H1 (cell line): ENCODE measurements around the gene FEZF1. TPM values are rescaled to one million over a fixed set of nuclear protein-coding genes. Genes with fewer than 3 reads are reported as not detected.
A peak's percentile ranks its signal among the peaks of the same experiment; 100 is the strongest.

ENCODE experiments used
- CTCF ChIA-PET: fragments of 300-600 bp; sonication (Branson Sonifier 250); formaldehyde crosslinking; loops from one replicate; lab custom pipeline; 2021; ENCODE audit not compliant: partially characterized antibody; lab: Charles Lee
- POLR2A ChIA-PET: fragments of 300-600 bp; sonication (Branson Sonifier 250); formaldehyde crosslinking; loops from one replicate; lab custom pipeline; 2021; ENCODE audit warnings: inconsistent platforms; ENCODE audit not compliant: partially characterized antibody; lab: Charles Lee
- DNase-seq, 2 experiments: peaks; one replicate each; pipeline versions ENCODE4 v3.0.0 to v3.0.0-alpha.2; 2010 to 2022; ENCODE audit warnings: low spot score in 2 of 2, low read depth in 1 of 2, mixed read lengths in 1 of 2
- FAIRE-seq: peaks from 2 replicates; lab custom pipeline; 2011; peaks lifted over from hg19 to GRCh38; lab: Jason Lieb, UNC
- H2AFZ ChIP-seq: 2 replicates; pipeline ENCODE4 v1.8.1; 2012; ENCODE audit warnings: low read length, inconsistent platforms
- H2AK5ac ChIP-seq: 2 replicates; pipeline ENCODE4 v1.6.1; 2013; ENCODE audit warnings: low read depth, low read length
- H2BK120ac ChIP-seq: replicated peaks from 2 replicates; pipeline ENCODE3; 2013; ENCODE audit warnings: low read depth, low read length, inconsistent platforms
- H2BK12ac ChIP-seq: 2 replicates; pipeline ENCODE4 v1.6.1; 2013; ENCODE audit warnings: low read depth, low read length
- H2BK15ac ChIP-seq: 2 replicates; pipeline ENCODE4 v1.6.1; 2013; ENCODE audit warnings: low read length
- H2BK20ac ChIP-seq: 2 replicates; pipeline ENCODE4 v1.6.1; 2013; ENCODE audit warnings: low read length
- H2BK5ac ChIP-seq: 2 replicates; pipeline ENCODE4 v1.6.1; 2013; ENCODE audit warnings: low read depth, low read length
- H3K14ac ChIP-seq: 2 replicates; pipeline ENCODE4 v1.6.1; 2013; ENCODE audit warnings: inconsistent platforms; ENCODE audit not compliant: insufficient read length
- H3K18ac ChIP-seq: 2 replicates; pipeline ENCODE4 v1.6.1; 2013; ENCODE audit warnings: low read length; ENCODE audit errors: extremely low read depth
- H3K23ac ChIP-seq: 2 replicates; pipeline ENCODE4 v1.6.1; 2013; ENCODE audit warnings: inconsistent platforms; ENCODE audit not compliant: insufficient read length
- H3K23me2 ChIP-seq: 2 replicates; pipeline ENCODE4 v1.6.1; 2013; ENCODE audit warnings: low read depth, low read length
- H3K27ac ChIP-seq: 2 replicates; pipeline ENCODE4 v1.6.1; 2011; ENCODE audit warnings: low read depth, low read length, inconsistent platforms
- H3K27me3 ChIP-seq, 4 experiments: replicated peaks in 1 of 4; 1 replicate in 1 of 4; 2 replicates in 3 of 4; pipeline versions ENCODE4 v1.6.1 to v1.8.1; 2011 to 2013; ENCODE audit warnings: low read length in 3 of 4, mild to moderate bottlenecking in 3 of 4, inconsistent platforms in 2 of 4, mixed read lengths in 2 of 4, moderate library complexity in 1 of 4; ENCODE audit not compliant: control insufficient read depth in 3 of 4, insufficient read depth in 3 of 4; ENCODE audit errors: extremely low read depth in 1 of 4
- H3K36me3 ChIP-seq, 4 experiments: 2 replicates each; pipeline versions ENCODE4 v1.6.1 to v1.8.1; 2011 to 2013; ENCODE audit warnings: mild to moderate bottlenecking in 4 of 4, low read length in 3 of 4, moderate library complexity in 2 of 4, control low read depth in 1 of 4, inconsistent platforms in 1 of 4; ENCODE audit not compliant: insufficient read depth in 4 of 4, control insufficient read depth in 2 of 4
- H3K4ac ChIP-seq: replicated peaks from 2 replicates; pipeline ENCODE3; 2013; ENCODE audit warnings: low read length, low read depth, mixed read lengths, inconsistent platforms; ENCODE audit not compliant: insufficient read length
- H3K4me1 ChIP-seq, 4 experiments: replicated peaks in 1 of 4; 1 replicate in 1 of 4; 2 replicates in 3 of 4; pipeline versions ENCODE4 v1.6.1 to v1.8.1; 2011 to 2013; ENCODE audit warnings: low read length in 3 of 4, inconsistent platforms in 2 of 4, mixed read lengths in 1 of 4; ENCODE audit not compliant: insufficient read depth in 4 of 4, control insufficient read depth in 3 of 4
- H3K4me2 ChIP-seq, 2 experiments: 2 replicates each; pipeline versions ENCODE4 v1.6.1 to v1.8.1; 2011 to 2013; ENCODE audit warnings: low read depth in 2 of 2, low read length in 2 of 2, control low read depth in 1 of 2, inconsistent platforms in 1 of 2, mild to moderate bottlenecking in 1 of 2; ENCODE audit not compliant: insufficient read depth in 1 of 2
- H3K4me3 ChIP-seq, 4 experiments: fragments of 200-600, 300-600 bp in 1 of 4; sonication (generic), shearing (Covaris generic), sonication (Bioruptor Twin) in 1 of 4; 2 replicates each; pipeline versions ENCODE4 v1.5.1 to v1.8.1; 2011 to 2016; ENCODE audit warnings: low read length in 4 of 4, low read depth in 3 of 4, control low read depth in 2 of 4, inconsistent platforms in 2 of 4, mild to moderate bottlenecking in 2 of 4, mixed read lengths in 1 of 4, moderate library complexity in 1 of 4; ENCODE audit not compliant: insufficient read depth in 2 of 4; ENCODE audit errors: extremely low read depth in 1 of 4
- H3K56ac ChIP-seq: replicated peaks from 2 replicates; pipeline ENCODE3; 2013; ENCODE audit warnings: low read depth, mild to moderate bottlenecking, mixed read lengths, low read length, inconsistent platforms; ENCODE audit not compliant: insufficient read length
- H3K79me1 ChIP-seq: 2 replicates; pipeline ENCODE4 v1.6.1; 2013; ENCODE audit warnings: low read depth, low read length, control low read depth
- H3K79me2 ChIP-seq, 2 experiments: 2 replicates each; pipeline versions ENCODE4 v1.6.1 to v1.8.1; 2012 to 2013; ENCODE audit warnings: low read length in 2 of 2, mild to moderate bottlenecking in 2 of 2, inconsistent platforms in 1 of 2; ENCODE audit not compliant: insufficient read depth in 2 of 2, control insufficient read depth in 1 of 2
- H3K9ac ChIP-seq, 4 experiments: replicated peaks in 1 of 4; 1 replicate in 1 of 4; 2 replicates in 3 of 4; pipeline versions ENCODE4 v1.6.1 to v1.8.1; 2011 to 2013; ENCODE audit warnings: low read depth in 3 of 4, low read length in 3 of 4, control low read depth in 2 of 4, mild to moderate bottlenecking in 2 of 4, moderate library complexity in 2 of 4, inconsistent platforms in 1 of 4; ENCODE audit errors: extremely low read depth in 1 of 4
- H3K9me3 ChIP-seq, 2 experiments: 2 replicates each; pipeline versions ENCODE4 v1.6.1 to v1.8.1; 2012 to 2013; ENCODE audit warnings: mild to moderate bottlenecking in 2 of 2, moderate library complexity in 2 of 2, control low read depth in 1 of 2, inconsistent platforms in 1 of 2, low read depth in 1 of 2, low read length in 1 of 2, mixed read lengths in 1 of 2; ENCODE audit not compliant: insufficient read depth in 2 of 2
- H4K20me1 ChIP-seq, 2 experiments: replicated peaks in 1 of 2; 2 replicates each; pipeline versions ENCODE3 to v1.8.1; 2011 to 2013; ENCODE audit warnings: inconsistent platforms in 2 of 2, low read length in 2 of 2, mild to moderate bottlenecking in 1 of 2; ENCODE audit not compliant: insufficient read depth in 2 of 2, control insufficient read depth in 1 of 2
- H4K5ac ChIP-seq: 2 replicates; pipeline ENCODE4 v1.6.1; 2013; ENCODE audit warnings: low read length, low read depth, mixed read lengths, inconsistent platforms; ENCODE audit not compliant: insufficient read length
- H4K8ac ChIP-seq: 2 replicates; pipeline ENCODE4 v1.8.0; 2013; ENCODE audit warnings: mild to moderate bottlenecking, moderate library complexity, low read length, inconsistent platforms; ENCODE audit not compliant: insufficient read depth; ENCODE audit errors: extremely low read depth
- H4K91ac ChIP-seq: replicated peaks from 2 replicates; pipeline ENCODE3; 2013; ENCODE audit warnings: low read length, mixed read lengths, inconsistent platforms; ENCODE audit not compliant: insufficient read length
- BCL11A ChIP-seq, 2 experiments: IDR thresholded peaks; one replicate each; pipeline ENCODE4 v1.6.1; 2011; ENCODE audit warnings: low read depth in 2 of 2, low read length in 2 of 2, mild to moderate bottlenecking in 2 of 2
- CHD2 ChIP-seq: IDR thresholded peaks from 2 replicates; pipeline ENCODE4 v1.6.1; 2012; ENCODE audit warnings: low read length, improper control_type of control experiment
- EP300 ChIP-seq, 2 experiments: IDR thresholded peaks; 1 replicate in 1 of 2; 2 replicates in 1 of 2; pipeline ENCODE4 v1.6.1; 2011 to 2012; ENCODE audit warnings: low read depth in 2 of 2, low read length in 2 of 2, mild to moderate bottlenecking in 2 of 2, borderline replicate concordance in 1 of 2, inconsistent platforms in 1 of 2, moderate library complexity in 1 of 2
- GTF2F1 ChIP-seq: IDR thresholded peaks from 2 replicates; pipeline ENCODE4 v1.6.1; 2012; ENCODE audit warnings: low read depth, low read length, improper control_type of control experiment, borderline replicate concordance
- KDM4A ChIP-seq: IDR thresholded peaks from one replicate; pipeline ENCODE4 v1.7.1; 2012; ENCODE audit warnings: low read depth, mild to moderate bottlenecking, moderate library complexity, low read length, inconsistent platforms; ENCODE audit not compliant: severe bottlenecking
- POLR2A ChIP-seq, 2 experiments: IDR thresholded peaks; 1 replicate in 1 of 2; 2 replicates in 1 of 2; pipeline ENCODE4 v1.6.1; 2011; ENCODE audit warnings: low read depth in 2 of 2, low read length in 2 of 2, mild to moderate bottlenecking in 2 of 2; ENCODE audit errors: control extremely low read depth in 1 of 2
- POLR2AphosphoS5 ChIP-seq: IDR thresholded peaks from 2 replicates; pipeline ENCODE4 v1.6.1; 2011; ENCODE audit warnings: low read depth, low read length
- RFX5 ChIP-seq: IDR thresholded peaks from 2 replicates; pipeline ENCODE4 v1.6.1; 2011; ENCODE audit warnings: low read depth, low read length, improper control_type of control experiment, borderline replicate concordance
- SIN3A ChIP-seq, 2 experiments: IDR thresholded peaks in 1 of 2; conservative IDR thresholded peaks in 1 of 2; 2 replicates each; pipeline ENCODE4 v1.6.1; 2011 to 2012; ENCODE audit warnings: low read length in 2 of 2, improper control_type of control experiment in 1 of 2, low read depth in 1 of 2, mild to moderate bottlenecking in 1 of 2
- SP4 ChIP-seq: IDR thresholded peaks from 2 replicates; pipeline ENCODE4 v1.6.1; 2012; ENCODE audit warnings: low read length, inconsistent platforms
- SUZ12 ChIP-seq: fragments of 200-600 bp; sonication (generic); IDR thresholded peaks from 2 replicates; pipeline ENCODE4 v1.6.1; 2012; ENCODE audit warnings: mild to moderate bottlenecking, inconsistent platforms, low read length, moderate library complexity, mixed read lengths
- WGBS, 2 experiments: shearing (Covaris generic) in 1 of 2; methylation state at CpG; one replicate each; pipeline versions ENCODE4 v1.1.6 to v1.1.7; 2013 to 2015; ENCODE audit warnings: low lambda C conversion rate in 2 of 2, mixed read lengths in 2 of 2, inconsistent platforms in 1 of 2, low coverage in 1 of 2, missing lambda C conversion rate in 1 of 2; ENCODE audit not compliant: insufficient replicate concordance in 2 of 2, insufficient coverage in 1 of 2, insufficient read length in 1 of 2; ENCODE audit errors: extremely low coverage in 1 of 2, missing lambda C conversion rate in 1 of 2; 5-methylcytosine and 5-hydroxymethylcytosine counted together
- polyA plus RNA-seq, 7 experiments: library from polyadenylated mRNA; depleted of rRNA in 3 of 7; stranded (reverse) in 5 of 7; unstranded in 2 of 7; fragments of >200 nt in 5 of 7; fragments of 200-250 nt in 2 of 7; gene quantifications; 1 replicate in 5 of 7; 2 replicates in 1 of 7; 4 replicates in 1 of 7; pipeline versions ENCODE4 v1.2.1 to v1.2.3, GENCODE V29; 2011 to 2013; ENCODE audit warnings: missing spikeins in 2 of 7, mixed read lengths in 2 of 7
- total RNA-seq: library from RNA; stranded (reverse); fragmentation: NEBNext Ultra II Directional; extraction: Animal tissue kit (Norgen Biotek cat#: 25700); gene quantifications from 2 replicates; pipeline ENCODE4 v1.2.1, GENCODE V29; 2021

Gene FEZF1
- total and polyA plus RNA-seq, 2 of the 8 experiments (the other 6 are each of a cell fraction or from before 2014, with no cell fraction given): 10.6 to 15.7 TPM

DNA sequence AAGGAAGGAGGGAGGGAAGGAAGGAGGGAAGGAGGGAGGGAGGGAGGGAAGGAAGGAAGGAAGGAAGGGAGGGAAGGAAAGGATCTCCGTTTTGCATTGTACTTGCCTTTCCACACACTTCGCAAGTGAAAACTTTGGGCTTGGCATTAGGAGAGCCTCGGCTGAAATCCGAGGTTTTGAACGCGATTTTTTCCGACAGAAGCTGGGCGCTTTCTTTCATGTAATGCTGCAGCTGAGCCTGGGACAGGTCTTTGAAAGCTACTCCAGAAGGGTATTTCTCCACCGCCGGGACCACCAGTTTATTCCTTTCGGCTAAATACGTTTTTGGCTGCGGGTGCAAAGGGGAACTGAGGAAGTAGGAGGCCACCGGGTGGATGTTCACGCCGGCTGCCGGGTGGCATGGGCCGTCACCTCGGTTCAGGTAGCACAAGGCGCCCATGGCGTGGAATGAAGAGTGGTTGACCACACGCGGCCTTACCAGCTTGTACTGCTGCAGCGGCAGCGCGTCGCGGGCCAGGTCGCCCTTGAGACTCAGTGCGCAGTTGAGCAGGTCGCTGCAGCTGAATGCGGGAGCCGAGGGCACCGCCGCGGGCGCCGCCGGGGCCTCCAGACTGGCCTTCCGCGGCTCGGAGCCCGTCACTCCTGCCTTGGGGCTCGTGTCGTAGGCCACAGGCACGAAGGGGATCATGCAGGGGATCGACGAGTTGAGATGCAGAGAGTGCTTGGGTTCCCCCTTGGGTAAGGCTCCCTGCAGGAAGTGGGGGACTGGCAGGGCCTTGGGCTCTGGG lies 825 bp downstream of the FEZF1 start:
- Histone ChIP-seq H2BK20ac (0 out of 2 replicates have a peak overlapping the region, but pooled peaks have one; percentile 9), H3K4me2 (peak overlapping the region; percentile 99 to 100), H3K36me3 (peaks cover 0 to 32% (median 2%) of the 10 kb centered on the region in 4 experiments; a peak in 2 of 8 replicates), H2AFZ (peak overlapping the region; percentile 24; the same call in 1 of the 2 replicates), H3K4me3 (peak overlapping the region; percentile 81 to 93 (median 86)), H2BK15ac (peak overlapping the region; percentile 83; the same call in 1 of the 2 replicates), H2BK120ac (no peak overlapping the region), H3K9me3 (no peaks in the 10 kb centered on the region), H3K18ac (peak overlapping the region; percentile 79), H2BK5ac (peak overlapping the region; percentile 17; the same call in 1 of the 2 replicates), H3K27me3 (peaks cover 37 to 74% (median 64%) of the 10 kb centered on the region in 4 experiments), H3K9ac (peak overlapping the region in 3 of 4 experiments; percentile 9 to 43 (median 25); a peak in 4 of 7 replicates), H3K23me2 (peaks cover 42% of the 10 kb centered on the region; the same call in 1 of the 2 replicates), H3K27ac (no peak overlapping the region), H3K79me2 (peaks cover 0 to 14% of the 10 kb centered on the region in 2 experiments; a peak in 2 of 4 replicates), H3K4ac (no peak overlapping the region), H2AK5ac (no peak overlapping the region), H4K20me1 (peaks cover 0 to 3% of the 10 kb centered on the region in 2 experiments), H3K4me1 (peaks cover 3 to 36% (median 15%) of the 10 kb centered on the region in 4 experiments), H4K8ac (no peak overlapping the region), H3K14ac (no peak overlapping the region), H3K56ac (no peak overlapping the region), H4K5ac (no peak overlapping the region), H4K91ac (peak overlapping the region; percentile 47), H3K79me1 (no peaks in the 10 kb centered on the region), H2BK12ac (peak overlapping the region; percentile 90; the same call in 1 of the 2 replicates), H3K23ac (no peak overlapping the region)
- WGBS, 2 experiments: 3% methylated on average over 47 of the region's 48 CpGs; no CpG with 5 or more reads in 1 of the 2 experiments
- FAIRE-seq (no peak), DNase-seq (peak in 1 of 2 experiments; percentile 84)
- POLR2A ChIA-PET: interaction anchor here (2.2 kb wide), 1 partner anchor 12 kb away, joined by 15 read pairs; no protein-coding TSS in a partner anchor
- CTCF ChIA-PET: interaction anchor here (1.0 kb wide), 1 partner anchor 83 kb away, joined by 3 read pairs; no protein-coding TSS in a partner anchor
- TF ChIP-seq BCL11A (IDR thresholded peaks at IDR 0.05; ENCODE audit: low read depth in 2 of 2, low read length in 2 of 2) (no peak), POLR2AphosphoS5 (no peak), SUZ12 (peak; percentile 91), EP300 (IDR thresholded peaks at IDR 0.05; ENCODE audit: borderline replicate concordance in 1 of 2, low read depth in 2 of 2, low read length in 2 of 2) (0 out of 3 replicates have a peak, but pooled peaks of 1 of the 2 experiments have one; percentile 9), RFX5 (no peak), CHD2 (no peak), SP4 (no peak), POLR2A (IDR thresholded peaks at IDR 0.05; ENCODE audit: control extremely low read depth in 1 of 2, low read depth in 2 of 2, low read length in 2 of 2) (no peak), GTF2F1 (no peak), SIN3A (conservative IDR thresholded peaks at IDR 0.05 in 1 of 2, IDR thresholded peaks at IDR 0.05 in 1 of 2; ENCODE audit: low read depth in 1 of 2, low read length in 2 of 2) (0 out of 4 replicates have a peak, but pooled peaks of 1 of the 2 experiments have one; percentile 59), KDM4A (peak; percentile 97)
